T-helper 2 cell treated with Interferon-gamma antibody and Interleukin-4, amounts not matched to agents 5 μg/mL and 100 μg/mL, for 36 hours (primary cell): ENCODE measurements around the gene EFCAB6.

ENCODE experiments used
- DNase-seq: peaks from one replicate; pipeline ENCODE4 v3.0.0; 2021; ENCODE audit warnings: low spot score
- H3K27ac Mint-ChIP-seq: one replicate; pipeline ENCODE4 v1.8.0; 2021; ENCODE audit warnings: mild to moderate bottlenecking, mixed read lengths
- H3K27me3 Mint-ChIP-seq: one replicate; pipeline ENCODE4 v1.8.0; 2021; ENCODE audit warnings: low read depth, mixed read lengths
- H3K36me3 Mint-ChIP-seq: one replicate; pipeline ENCODE4 v1.8.0; 2021; ENCODE audit warnings: low read depth, mixed read lengths
- H3K4me1 Mint-ChIP-seq: one replicate; pipeline ENCODE4 v1.8.0; 2021; ENCODE audit warnings: low read depth, mixed read lengths
- H3K4me3 Mint-ChIP-seq: one replicate; pipeline ENCODE4 v1.8.0; 2022; ENCODE audit warnings: mild to moderate bottlenecking, moderate library complexity, mixed read lengths
- H3K9me3 Mint-ChIP-seq: one replicate; pipeline ENCODE4 v1.8.0; 2021; ENCODE audit warnings: mixed read lengths

EFCAB6 gene

GRCh38 chr22:43851979-43852307, 39.8 kb upstream of the EFCAB6 start:
- H3K27me3 Mint-ChIP-seq, result peaks cover 5% of the 10 kb centered on the region
- no peak overlapping the region for H3K27ac Mint-ChIP-seq
- H3K36me3 Mint-ChIP-seq, result no peaks in the 10 kb centered on the region
- peaks cover 2% of the 10 kb centered on the region for H3K9me3 Mint-ChIP-seq
- DNase-seq, result no peak
- no peak overlapping the region for H3K4me3 Mint-ChIP-seq
- H3K4me1 Mint-ChIP-seq, result no peaks in the 10 kb centered on the region

DNA sequence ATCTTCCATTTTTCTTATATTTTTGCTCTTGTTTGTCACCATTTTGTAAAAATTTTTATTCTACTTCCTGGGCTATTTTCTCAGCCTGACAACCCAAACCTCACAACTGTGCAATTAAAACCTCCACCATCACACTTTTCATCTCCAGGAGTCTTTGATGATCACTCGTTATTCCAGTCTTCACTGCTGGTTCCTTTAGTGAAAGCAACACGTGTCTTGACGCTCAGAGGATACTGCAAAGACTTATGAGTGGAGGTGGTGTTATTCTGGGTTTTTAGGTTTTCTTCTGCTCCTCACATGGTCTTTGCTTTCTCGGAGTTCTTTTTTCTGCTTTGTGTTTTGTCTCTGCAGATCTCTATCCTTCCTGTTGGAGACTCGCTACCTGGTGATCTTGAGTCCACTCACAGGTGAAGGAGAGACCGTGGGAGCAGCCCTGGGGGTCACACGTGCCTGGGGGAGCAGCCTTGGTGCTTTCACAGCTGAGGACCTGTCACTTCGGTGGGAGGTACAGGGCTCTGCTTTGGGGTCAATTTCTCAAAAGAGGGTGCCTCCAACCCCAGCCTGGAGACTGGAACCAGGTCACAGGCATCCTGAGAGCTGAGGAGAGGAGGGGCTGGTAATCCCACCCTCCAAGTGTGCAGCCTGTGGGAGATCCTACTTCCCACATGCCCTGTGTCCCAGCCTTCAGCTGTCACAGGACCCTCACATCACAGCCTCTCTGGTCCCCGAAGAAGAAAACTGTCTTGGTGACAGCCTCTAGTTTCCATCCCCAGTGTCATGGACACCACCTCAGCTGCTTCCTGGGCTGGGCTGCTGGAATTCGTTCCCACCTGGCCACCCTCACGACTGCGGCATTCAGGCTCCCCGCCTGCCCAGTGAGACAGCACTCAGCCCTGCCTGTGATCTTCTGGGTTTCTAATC, 39.2 kb upstream of the EFCAB6 start:
- no peak overlapping the region for H3K4me3 Mint-ChIP-seq
- no peaks in the 10 kb centered on the region for H3K4me1 Mint-ChIP-seq
- H3K27me3 Mint-ChIP-seq, result peaks cover 5% of the 10 kb centered on the region
- no peaks in the 10 kb centered on the region for H3K9me3 Mint-ChIP-seq
- DNase-seq, result no peak
- no peak overlapping the region for H3K27ac Mint-ChIP-seq
- H3K36me3 Mint-ChIP-seq, result no peaks in the 10 kb centered on the region

- Mint-ChIP-seq H3K27ac (no peak overlapping the region), H3K27me3 (peaks cover 5% of the 10 kb centered on the region), H3K4me3 (no peak overlapping the region), H3K36me3 (no peaks in the 10 kb centered on the region), H3K9me3 (no peaks in the 10 kb centered on the region), H3K4me1 (no peaks in the 10 kb centered on the region)
- DNase-seq, result no peak
Observed at GRCh38 chr22:43850529-43850928, 38.4 kb upstream of the EFCAB6 start.

- H3K4me1 Mint-ChIP-seq, result no peaks in the 10 kb centered on the region
- peaks cover 5% of the 10 kb centered on the region for H3K27me3 Mint-ChIP-seq
- H3K4me3 Mint-ChIP-seq, result no peak overlapping the region
- DNase-seq, result no peak
- H3K9me3 Mint-ChIP-seq, result no peaks in the 10 kb centered on the region
- H3K36me3 Mint-ChIP-seq, result no peaks in the 10 kb centered on the region
- H3K27ac Mint-ChIP-seq, result no peak overlapping the region
Observed at GRCh38 chr22:43849731-43850130, 37.6 kb upstream of the EFCAB6 start.

DNA sequence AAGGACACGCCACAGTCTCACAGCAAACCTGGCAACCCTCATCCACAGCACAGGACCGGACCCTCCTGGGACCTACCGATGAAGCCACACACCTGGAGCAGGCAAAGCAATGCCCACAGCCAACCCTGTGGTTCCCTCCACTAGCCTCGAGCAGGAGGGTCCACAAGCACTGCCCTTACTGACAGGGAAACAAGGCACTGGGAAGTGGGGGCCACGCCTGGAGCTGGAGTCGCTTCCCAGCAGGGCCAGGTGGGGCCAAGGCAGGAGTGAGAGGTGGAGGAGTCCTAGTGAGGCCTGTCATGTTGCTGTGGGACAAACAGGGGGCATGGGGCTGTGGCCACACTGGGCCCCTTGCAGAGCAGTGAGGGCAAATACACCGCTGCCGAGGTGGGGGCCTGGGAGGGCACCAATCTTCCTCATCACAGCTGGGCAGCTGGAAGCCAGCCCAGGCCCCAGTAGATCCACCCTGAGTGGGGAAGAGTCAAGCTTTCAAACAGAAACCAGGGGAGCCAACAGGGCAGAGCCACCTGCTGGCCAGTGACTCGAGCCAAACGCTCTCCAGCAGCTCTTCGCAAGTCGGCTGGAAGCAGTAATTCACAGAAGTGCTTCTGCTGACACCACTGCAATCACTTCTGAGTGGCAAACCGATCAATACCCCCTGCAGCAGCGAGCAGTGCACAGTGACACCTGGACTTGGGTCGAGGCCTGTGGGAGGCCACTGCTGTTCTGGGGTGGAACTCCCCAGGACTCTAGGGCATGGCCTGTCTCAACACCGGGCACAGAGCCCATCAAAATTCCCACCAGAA, 36.5 kb upstream of the EFCAB6 start:
- Mint-ChIP-seq H3K36me3 (no peaks in the 10 kb centered on the region), H3K27ac (no peak overlapping the region), H3K4me1 (no peaks in the 10 kb centered on the region), H3K27me3 (peaks cover 5% of the 10 kb centered on the region), H3K9me3 (no peaks in the 10 kb centered on the region), H3K4me3 (no peak overlapping the region)
- DNase-seq, result no peak

DNA sequence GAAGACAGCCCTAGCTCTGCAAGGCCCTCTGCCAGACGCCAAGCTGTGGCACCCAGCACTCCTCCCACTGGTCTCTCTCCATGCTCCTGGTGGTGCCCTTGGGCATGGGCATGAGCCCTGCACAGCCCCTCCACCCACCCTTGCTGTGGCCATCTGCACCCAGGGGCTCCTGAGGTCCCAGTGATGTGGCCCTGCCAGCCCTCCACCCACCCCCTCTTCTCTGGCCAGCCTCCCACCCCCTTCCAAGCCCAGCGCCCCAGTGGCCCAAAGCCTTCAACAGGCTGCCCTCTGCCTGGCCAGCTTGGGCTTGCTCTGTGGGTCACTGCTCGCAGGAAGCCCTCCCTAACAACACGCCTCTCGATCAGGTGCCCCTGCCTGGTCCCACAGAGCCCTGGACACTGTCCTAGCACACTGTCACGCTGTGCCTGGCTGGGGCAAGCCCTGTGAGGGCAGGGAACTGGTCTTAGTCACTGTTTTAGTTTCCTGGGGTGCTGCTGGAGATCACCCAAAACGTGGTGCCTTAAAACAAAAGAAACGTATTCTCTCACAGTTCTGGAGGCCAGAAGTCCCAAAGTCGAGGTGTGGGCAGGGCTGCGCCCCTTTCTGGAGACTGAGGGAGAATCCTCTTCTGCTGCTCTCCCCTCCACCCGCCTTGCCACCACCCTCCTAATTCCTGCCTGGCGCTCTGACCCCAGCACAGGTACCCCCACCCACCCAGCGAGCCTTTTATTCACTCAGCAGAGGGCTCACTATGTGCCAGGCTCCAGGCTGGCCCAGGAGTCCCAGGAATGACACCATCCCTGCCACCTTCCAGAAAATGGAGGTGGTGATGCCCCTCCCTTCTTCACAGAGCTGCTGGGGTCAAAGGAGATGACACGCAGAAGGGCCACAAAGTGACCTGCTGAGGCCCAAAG, 35.5 kb upstream of the EFCAB6 start:
- Mint-ChIP-seq H3K27ac (no peak overlapping the region), H3K4me3 (no peak overlapping the region), H3K36me3 (no peaks in the 10 kb centered on the region), H3K9me3 (no peaks in the 10 kb centered on the region), H3K4me1 (no peaks in the 10 kb centered on the region), H3K27me3 (peaks cover 2% of the 10 kb centered on the region)
- DNase-seq, result no peak

- DNase-seq, result no peak
- no peak overlapping the region for H3K4me3 Mint-ChIP-seq
- no peaks in the 10 kb centered on the region for H3K36me3 Mint-ChIP-seq
- no peaks in the 10 kb centered on the region for H3K9me3 Mint-ChIP-seq
- H3K27me3 Mint-ChIP-seq, result peaks cover 2% of the 10 kb centered on the region
- no peaks in the 10 kb centered on the region for H3K4me1 Mint-ChIP-seq
- no peak overlapping the region for H3K27ac Mint-ChIP-seq
Observed at GRCh38 chr22:43846966-43847365, 34.9 kb upstream of the EFCAB6 start.

GRCh38 chr22:43845981-43846380, 33.9 kb upstream of the EFCAB6 start:
- Mint-ChIP-seq H3K27ac (no peak overlapping the region), H3K9me3 (no peaks in the 10 kb centered on the region), H3K27me3 (no peaks in the 10 kb centered on the region), H3K4me3 (no peak overlapping the region), H3K36me3 (no peaks in the 10 kb centered on the region), H3K4me1 (no peaks in the 10 kb centered on the region)
- no peak for DNase-seq

- no peaks in the 10 kb centered on the region for H3K27me3 Mint-ChIP-seq
- no peaks in the 10 kb centered on the region for H3K4me1 Mint-ChIP-seq
- no peak for DNase-seq
- H3K9me3 Mint-ChIP-seq, result no peaks in the 10 kb centered on the region
- no peaks in the 10 kb centered on the region for H3K36me3 Mint-ChIP-seq
- H3K4me3 Mint-ChIP-seq, result no peak overlapping the region
- no peak overlapping the region for H3K27ac Mint-ChIP-seq
Observed at GRCh38 chr22:43844560-43845545, 32.7 kb upstream of the EFCAB6 start.

DNA sequence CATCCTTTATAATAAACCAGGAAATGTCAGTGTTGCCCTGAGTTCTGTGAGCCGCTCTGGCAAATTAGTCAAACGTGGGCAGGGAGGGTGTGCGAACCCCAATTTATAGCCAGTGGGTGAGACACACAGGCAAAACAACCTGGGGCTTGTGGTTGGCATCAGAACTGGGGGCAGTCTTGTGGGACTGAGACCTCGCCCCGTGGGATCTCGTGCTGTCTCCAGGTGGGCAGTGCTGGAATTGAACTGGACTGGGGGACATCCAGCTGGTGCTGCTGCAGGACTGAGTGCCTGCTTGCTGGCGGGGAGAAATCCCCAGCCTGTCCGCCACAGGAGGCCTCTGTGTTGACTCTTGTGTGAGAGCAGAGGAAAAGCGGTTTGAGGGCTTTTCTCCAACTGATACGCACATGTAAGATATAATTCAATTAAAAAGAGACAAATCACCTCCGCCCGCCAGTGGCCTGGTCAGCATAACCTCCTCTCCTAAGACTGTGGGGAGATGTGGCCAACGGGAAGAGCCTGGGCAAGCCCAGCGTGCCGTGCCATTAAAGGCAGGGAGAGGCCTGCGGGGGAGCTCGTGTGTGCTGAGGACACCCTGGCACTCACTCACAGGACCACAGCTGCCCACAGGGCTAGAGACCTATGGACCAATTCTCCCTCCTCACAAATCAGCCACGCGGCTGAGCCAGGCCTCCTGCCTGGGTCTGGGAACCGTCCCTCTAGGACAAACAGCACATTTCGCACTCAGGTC, 31.9 kb upstream of the EFCAB6 start:
- Mint-ChIP-seq H3K4me3 (no peak overlapping the region), H3K27ac (no peak overlapping the region), H3K27me3 (no peaks in the 10 kb centered on the region), H3K4me1 (no peaks in the 10 kb centered on the region), H3K36me3 (no peaks in the 10 kb centered on the region), H3K9me3 (no peaks in the 10 kb centered on the region)
- no peak for DNase-seq

- no peaks in the 10 kb centered on the region for H3K4me1 Mint-ChIP-seq
- H3K4me3 Mint-ChIP-seq, result no peak overlapping the region
- no peaks in the 10 kb centered on the region for H3K9me3 Mint-ChIP-seq
- no peak for DNase-seq
- H3K36me3 Mint-ChIP-seq, result no peaks in the 10 kb centered on the region
- H3K27me3 Mint-ChIP-seq, result no peaks in the 10 kb centered on the region
- H3K27ac Mint-ChIP-seq, result no peak overlapping the region
Observed at GRCh38 chr22:43841742-43842141, 29.6 kb upstream of the EFCAB6 start.

GRCh38 chr22:43840851-43841250, 28.7 kb upstream of the EFCAB6 start:
- Mint-ChIP-seq H3K36me3 (no peaks in the 10 kb centered on the region), H3K27me3 (no peaks in the 10 kb centered on the region), H3K9me3 (no peaks in the 10 kb centered on the region), H3K4me1 (no peaks in the 10 kb centered on the region), H3K4me3 (no peak overlapping the region), H3K27ac (no peak overlapping the region)
- no peak for DNase-seq
